H1 (cell line): Measurements from ENCODE around the gene MYO5B. TPM values are rescaled to one million over a fixed set of nuclear protein-coding genes. Genes with fewer than 3 reads are reported as not detected.

Experiments used
- CTCF ChIA-PET: fragments of 300-600 bp; sonication (Branson Sonifier 250); formaldehyde crosslinking; loops from one replicate; lab custom pipeline; 2021; ENCODE audit not compliant: partially characterized antibody; lab: Charles Lee
- POLR2A ChIA-PET: fragments of 300-600 bp; sonication (Branson Sonifier 250); formaldehyde crosslinking; loops from one replicate; lab custom pipeline; 2021; ENCODE audit warnings: inconsistent platforms; ENCODE audit not compliant: partially characterized antibody; lab: Charles Lee
- DNase-seq, 2 experiments: peaks; one replicate each; pipeline versions ENCODE4 v3.0.0 to v3.0.0-alpha.2; 2010 to 2022; ENCODE audit warnings: low spot score in 2 of 2, low read depth in 1 of 2, mixed read lengths in 1 of 2
- FAIRE-seq: peaks from 2 replicates; lab custom pipeline; 2011; peaks lifted over from hg19 to GRCh38; lab: Jason Lieb, UNC
- H2AFZ ChIP-seq: 2 replicates; pipeline ENCODE4 v1.8.1; 2012; ENCODE audit warnings: low read length, inconsistent platforms
- H2AK5ac ChIP-seq: 2 replicates; pipeline ENCODE4 v1.6.1; 2013; ENCODE audit warnings: low read depth, low read length
- H2BK120ac ChIP-seq: replicated peaks from 2 replicates; pipeline ENCODE3; 2013; ENCODE audit warnings: low read depth, low read length, inconsistent platforms
- H2BK12ac ChIP-seq: 2 replicates; pipeline ENCODE4 v1.6.1; 2013; ENCODE audit warnings: low read depth, low read length
- H2BK15ac ChIP-seq: 2 replicates; pipeline ENCODE4 v1.6.1; 2013; ENCODE audit warnings: low read length
- H2BK20ac ChIP-seq: 2 replicates; pipeline ENCODE4 v1.6.1; 2013; ENCODE audit warnings: low read length
- H2BK5ac ChIP-seq: 2 replicates; pipeline ENCODE4 v1.6.1; 2013; ENCODE audit warnings: low read depth, low read length
- H3K14ac ChIP-seq: 2 replicates; pipeline ENCODE4 v1.6.1; 2013; ENCODE audit warnings: inconsistent platforms; ENCODE audit not compliant: insufficient read length
- H3K18ac ChIP-seq: 2 replicates; pipeline ENCODE4 v1.6.1; 2013; ENCODE audit warnings: low read length; ENCODE audit errors: extremely low read depth
- H3K23ac ChIP-seq: 2 replicates; pipeline ENCODE4 v1.6.1; 2013; ENCODE audit warnings: inconsistent platforms; ENCODE audit not compliant: insufficient read length
- H3K23me2 ChIP-seq: 2 replicates; pipeline ENCODE4 v1.6.1; 2013; ENCODE audit warnings: low read depth, low read length
- H3K27ac ChIP-seq: 2 replicates; pipeline ENCODE4 v1.6.1; 2011; ENCODE audit warnings: low read depth, low read length, inconsistent platforms
- H3K27me3 ChIP-seq, 4 experiments: replicated peaks in 1 of 4; 1 replicate in 1 of 4; 2 replicates in 3 of 4; pipeline versions ENCODE4 v1.6.1 to v1.8.1; 2011 to 2013; ENCODE audit warnings: low read length in 3 of 4, mild to moderate bottlenecking in 3 of 4, inconsistent platforms in 2 of 4, mixed read lengths in 2 of 4, moderate library complexity in 1 of 4; ENCODE audit not compliant: control insufficient read depth in 3 of 4, insufficient read depth in 3 of 4; ENCODE audit errors: extremely low read depth in 1 of 4
- H3K36me3 ChIP-seq, 4 experiments: 2 replicates each; pipeline versions ENCODE4 v1.6.1 to v1.8.1; 2011 to 2013; ENCODE audit warnings: mild to moderate bottlenecking in 4 of 4, low read length in 3 of 4, moderate library complexity in 2 of 4, control low read depth in 1 of 4, inconsistent platforms in 1 of 4; ENCODE audit not compliant: insufficient read depth in 4 of 4, control insufficient read depth in 2 of 4
- H3K4ac ChIP-seq: replicated peaks from 2 replicates; pipeline ENCODE3; 2013; ENCODE audit warnings: low read length, low read depth, mixed read lengths, inconsistent platforms; ENCODE audit not compliant: insufficient read length
- H3K4me1 ChIP-seq, 4 experiments: replicated peaks in 1 of 4; 1 replicate in 1 of 4; 2 replicates in 3 of 4; pipeline versions ENCODE4 v1.6.1 to v1.8.1; 2011 to 2013; ENCODE audit warnings: low read length in 3 of 4, inconsistent platforms in 2 of 4, mixed read lengths in 1 of 4; ENCODE audit not compliant: insufficient read depth in 4 of 4, control insufficient read depth in 3 of 4
- H3K4me2 ChIP-seq, 2 experiments: 2 replicates each; pipeline versions ENCODE4 v1.6.1 to v1.8.1; 2011 to 2013; ENCODE audit warnings: low read depth in 2 of 2, low read length in 2 of 2, control low read depth in 1 of 2, inconsistent platforms in 1 of 2, mild to moderate bottlenecking in 1 of 2; ENCODE audit not compliant: insufficient read depth in 1 of 2
- H3K4me3 ChIP-seq, 4 experiments: fragments of 200-600, 300-600 bp in 1 of 4; sonication (generic), shearing (Covaris generic), sonication (Bioruptor Twin) in 1 of 4; 2 replicates each; pipeline versions ENCODE4 v1.5.1 to v1.8.1; 2011 to 2016; ENCODE audit warnings: low read length in 4 of 4, low read depth in 3 of 4, control low read depth in 2 of 4, inconsistent platforms in 2 of 4, mild to moderate bottlenecking in 2 of 4, mixed read lengths in 1 of 4, moderate library complexity in 1 of 4; ENCODE audit not compliant: insufficient read depth in 2 of 4; ENCODE audit errors: extremely low read depth in 1 of 4
- H3K56ac ChIP-seq: replicated peaks from 2 replicates; pipeline ENCODE3; 2013; ENCODE audit warnings: low read depth, mild to moderate bottlenecking, mixed read lengths, low read length, inconsistent platforms; ENCODE audit not compliant: insufficient read length
- H3K79me1 ChIP-seq: 2 replicates; pipeline ENCODE4 v1.6.1; 2013; ENCODE audit warnings: low read depth, low read length, control low read depth
- H3K79me2 ChIP-seq, 2 experiments: 2 replicates each; pipeline versions ENCODE4 v1.6.1 to v1.8.1; 2012 to 2013; ENCODE audit warnings: low read length in 2 of 2, mild to moderate bottlenecking in 2 of 2, inconsistent platforms in 1 of 2; ENCODE audit not compliant: insufficient read depth in 2 of 2, control insufficient read depth in 1 of 2
- H3K9ac ChIP-seq, 4 experiments: replicated peaks in 1 of 4; 1 replicate in 1 of 4; 2 replicates in 3 of 4; pipeline versions ENCODE4 v1.6.1 to v1.8.1; 2011 to 2013; ENCODE audit warnings: low read depth in 3 of 4, low read length in 3 of 4, control low read depth in 2 of 4, mild to moderate bottlenecking in 2 of 4, moderate library complexity in 2 of 4, inconsistent platforms in 1 of 4; ENCODE audit errors: extremely low read depth in 1 of 4
- H3K9me3 ChIP-seq, 2 experiments: 2 replicates each; pipeline versions ENCODE4 v1.6.1 to v1.8.1; 2012 to 2013; ENCODE audit warnings: mild to moderate bottlenecking in 2 of 2, moderate library complexity in 2 of 2, control low read depth in 1 of 2, inconsistent platforms in 1 of 2, low read depth in 1 of 2, low read length in 1 of 2, mixed read lengths in 1 of 2; ENCODE audit not compliant: insufficient read depth in 2 of 2
- H4K20me1 ChIP-seq, 2 experiments: replicated peaks in 1 of 2; 2 replicates each; pipeline versions ENCODE3 to v1.8.1; 2011 to 2013; ENCODE audit warnings: inconsistent platforms in 2 of 2, low read length in 2 of 2, mild to moderate bottlenecking in 1 of 2; ENCODE audit not compliant: insufficient read depth in 2 of 2, control insufficient read depth in 1 of 2
- H4K5ac ChIP-seq: 2 replicates; pipeline ENCODE4 v1.6.1; 2013; ENCODE audit warnings: low read length, low read depth, mixed read lengths, inconsistent platforms; ENCODE audit not compliant: insufficient read length
- H4K8ac ChIP-seq: 2 replicates; pipeline ENCODE4 v1.8.0; 2013; ENCODE audit warnings: mild to moderate bottlenecking, moderate library complexity, low read length, inconsistent platforms; ENCODE audit not compliant: insufficient read depth; ENCODE audit errors: extremely low read depth
- H4K91ac ChIP-seq: replicated peaks from 2 replicates; pipeline ENCODE3; 2013; ENCODE audit warnings: low read length, mixed read lengths, inconsistent platforms; ENCODE audit not compliant: insufficient read length
- CBX8 ChIP-seq: fragments of 300-800, 300-1000 bp; sonication (generic); IDR thresholded peaks from 2 replicates; pipeline ENCODE4 v1.7.1; 2016; ENCODE audit warnings: low read depth, low read length, borderline replicate concordance
- EGR1 ChIP-seq: IDR thresholded peaks from 2 replicates; pipeline ENCODE4 v1.6.1; 2011; ENCODE audit warnings: low read depth, low read length, borderline replicate concordance
- NRF1 ChIP-seq: IDR thresholded peaks from 2 replicates; pipeline ENCODE4 v1.6.1; 2011; ENCODE audit warnings: mild to moderate bottlenecking, low read depth, low read length, improper control_type of control experiment
- SIN3A ChIP-seq, 2 experiments: IDR thresholded peaks in 1 of 2; conservative IDR thresholded peaks in 1 of 2; 2 replicates each; pipeline ENCODE4 v1.6.1; 2011 to 2012; ENCODE audit warnings: low read length in 2 of 2, improper control_type of control experiment in 1 of 2, low read depth in 1 of 2, mild to moderate bottlenecking in 1 of 2
- YY1 ChIP-seq: IDR thresholded peaks from 2 replicates; pipeline ENCODE4 v1.6.1; 2011; ENCODE audit warnings: low read depth, mild to moderate bottlenecking, low read length
- WGBS, 2 experiments: shearing (Covaris generic) in 1 of 2; methylation state at CpG; one replicate each; pipeline versions ENCODE4 v1.1.6 to v1.1.7; 2013 to 2015; ENCODE audit warnings: low lambda C conversion rate in 2 of 2, mixed read lengths in 2 of 2, inconsistent platforms in 1 of 2, low coverage in 1 of 2, missing lambda C conversion rate in 1 of 2; ENCODE audit not compliant: insufficient replicate concordance in 2 of 2, insufficient coverage in 1 of 2, insufficient read length in 1 of 2; ENCODE audit errors: extremely low coverage in 1 of 2, missing lambda C conversion rate in 1 of 2; 5-methylcytosine and 5-hydroxymethylcytosine counted together
- polyA plus RNA-seq, 7 experiments: library from polyadenylated mRNA; depleted of rRNA in 3 of 7; stranded (reverse) in 5 of 7; unstranded in 2 of 7; fragments of >200 nt in 5 of 7; fragments of 200-250 nt in 2 of 7; gene quantifications; 1 replicate in 5 of 7; 2 replicates in 1 of 7; 4 replicates in 1 of 7; pipeline versions ENCODE4 v1.2.1 to v1.2.3, GENCODE V29; 2011 to 2013; ENCODE audit warnings: missing spikeins in 2 of 7, mixed read lengths in 2 of 7
- total RNA-seq: library from RNA; stranded (reverse); fragmentation: NEBNext Ultra II Directional; extraction: Animal tissue kit (Norgen Biotek cat#: 25700); gene quantifications from 2 replicates; pipeline ENCODE4 v1.2.1, GENCODE V29; 2021

Gene MYO5B
- total and polyA plus RNA-seq, 2 of the 8 experiments (the other 6 are each of a cell fraction or from before 2014, with no cell fraction given), result 6.4 to 7.7 TPM

GRCh38 chr18:49970319-49970718, 224.6 kb downstream of the MYO5B start:
- H3K9ac ChIP-seq, result no peak overlapping the region
- H2BK12ac ChIP-seq, result no peak overlapping the region
- H3K79me1 ChIP-seq, result no peaks in the 10 kb centered on the region
- no peak overlapping the region for H4K91ac ChIP-seq
- no peaks in the 10 kb centered on the region for H3K27me3 ChIP-seq
- no peak overlapping the region for H2BK5ac ChIP-seq
- H3K27ac ChIP-seq, result no peak overlapping the region
- no peak overlapping the region for H3K4me2 ChIP-seq
- no peak overlapping the region for H2AK5ac ChIP-seq
- no peaks in the 10 kb centered on the region for H3K79me2 ChIP-seq
- H2BK20ac ChIP-seq, result no peak overlapping the region
- no peaks in the 10 kb centered on the region for H3K4me1 ChIP-seq
- CTCF ChIA-PET, result interaction anchor here (0.8 kb wide), 2 partner anchors 9 to 74 kb away, joined by 3 to 4 read pairs; no protein-coding TSS in a partner anchor
- H3K56ac ChIP-seq, result no peak overlapping the region
- H2AFZ ChIP-seq, result no peak overlapping the region
- no peaks in the 10 kb centered on the region for H3K9me3 ChIP-seq
- no peaks in the 10 kb centered on the region for H3K36me3 ChIP-seq
- peaks cover 0 to 2% of the 10 kb centered on the region in 2 experiments for H4K20me1 ChIP-seq
- H3K14ac ChIP-seq, result no peak overlapping the region
- DNase-seq, result no peak
- H3K4ac ChIP-seq, result no peak overlapping the region
- H2BK120ac ChIP-seq, result no peak overlapping the region
- POLR2A ChIA-PET, result no interaction called here
- H3K18ac ChIP-seq, result no peak overlapping the region
- WGBS, 2 experiments, result 87% methylated on average over 4 of the region's 4 CpGs; no CpG with 5 or more reads in 1 of the 2 experiments
- H4K8ac ChIP-seq, result no peak overlapping the region
- no peak overlapping the region for H3K4me3 ChIP-seq
- H3K23ac ChIP-seq, result no peak overlapping the region
- H3K23me2 ChIP-seq, result no peaks in the 10 kb centered on the region
- H2BK15ac ChIP-seq, result no peak overlapping the region
- no peak for FAIRE-seq
- no peak overlapping the region for H4K5ac ChIP-seq
- TF ChIP-seq NRF1 (no peak), SIN3A (conservative IDR thresholded peaks at IDR 0.05 in 1 of 2, IDR thresholded peaks at IDR 0.05 in 1 of 2; ENCODE audit: low read depth in 1 of 2, low read length in 2 of 2) (no peak), YY1 (no peak), EGR1 (no peak), CBX8 (no peak)
